ENCODE results near the gene HTR3B.
"Not testable (repeated sequence)": the region's sequence is repeated elsewhere in the genome, so short reads cannot be mapped to it uniquely, and the experiment has no call there.

HTR3B gene

GRCh38 chr11:113885897-113886296 lies 18.7 kb upstream of the HTR3B start:
- no peak for DNase-seq (ENCODE audit: low spot score)

GRCh38 chr11:113888848-113889247 lies 15.7 kb upstream of the HTR3B start:
- DNase-seq (ENCODE audit: low spot score) = no peak

GRCh38 chr11:113894421-113894996 lies 10.1 kb upstream of the HTR3B start:
- no peak for DNase-seq (ENCODE audit: low spot score)

GRCh38 chr11:113895367-113896155 lies 9.0 kb upstream of the HTR3B start:
- no peak for DNase-seq (ENCODE audit: low spot score)

- DNase-seq (ENCODE audit: low spot score) = peak; percentile 29
Observed at GRCh38 chr11:113896156-113896879, 8.3 kb upstream of the HTR3B start.

- no peak for DNase-seq (ENCODE audit: low spot score)
Observed at GRCh38 chr11:113901141-113901540, 3.5 kb upstream of the HTR3B start.

GRCh38 chr11:113906038-113906437 lies 1.4 kb downstream of the HTR3B start:
- peak; percentile 68 for DNase-seq (ENCODE audit: low spot score)

- DNase-seq (ENCODE audit: low spot score) = no peak
Observed at GRCh38 chr11:113906516-113906915, 1.9 kb downstream of the HTR3B start.

GRCh38 chr11:113907152-113907551 lies 2.6 kb downstream of the HTR3B start:
- DNase-seq (ENCODE audit: low spot score) = no peak

- no peak for DNase-seq (ENCODE audit: low spot score)
Observed at GRCh38 chr11:113907681-113908080, 3.1 kb downstream of the HTR3B start.

GRCh38 chr11:113908098-113908497 lies 3.5 kb downstream of the HTR3B start:
- DNase-seq (ENCODE audit: low spot score) = no peak

- DNase-seq (ENCODE audit: low spot score) = not testable (repeated sequence)
Observed at GRCh38 chr11:113911491-113911890, 6.9 kb downstream of the HTR3B start.

GRCh38 chr11:113923572-113923971 lies 19.0 kb downstream of the HTR3B start:
- no peak for DNase-seq (ENCODE audit: low spot score)

GRCh38 chr11:113926273-113927197 lies 21.9 kb downstream of the HTR3B start:
- DNase-seq (ENCODE audit: low spot score) = no peak

- no peak for DNase-seq (ENCODE audit: low spot score)
Observed at GRCh38 chr11:113928311-113928710, 23.7 kb downstream of the HTR3B start.

GRCh38 chr11:113932788-113933187 lies 28.2 kb downstream of the HTR3B start:
- DNase-seq (ENCODE audit: low spot score) = no peak

- DNase-seq (ENCODE audit: low spot score) = not testable (repeated sequence)
Observed at GRCh38 chr11:113934193-113934592, 29.6 kb downstream of the HTR3B start.

- no peak for DNase-seq (ENCODE audit: low spot score)
Observed at GRCh38 chr11:113934761-113935160, 30.2 kb downstream of the HTR3B start.

GRCh38 chr11:113935858-113936257 lies 31.3 kb downstream of the HTR3B start:
- no peak for DNase-seq (ENCODE audit: low spot score)

GRCh38 chr11:113937918-113938317 lies 33.3 kb downstream of the HTR3B start:
- DNase-seq (ENCODE audit: low spot score) = no peak

GRCh38 chr11:113942256-113942655 lies 37.7 kb downstream of the HTR3B start:
- DNase-seq (ENCODE audit: low spot score) = no peak

- not testable (repeated sequence) for DNase-seq (ENCODE audit: low spot score)
Observed at GRCh38 chr11:113946162-113946561, 41.6 kb downstream of the HTR3B start.

Data from RKO (cell line).